ELF-1 (cell line): ENCODE results near the gene ZNF469.
"Not testable (repeated sequence)": the region's sequence is repeated elsewhere in the genome, so short reads cannot be mapped to it uniquely, and the experiment has no call there.

Experiments
- DNase-seq: peaks from one replicate; pipeline ENCODE4 v3.0.0-alpha.2; 2016; ENCODE audit warnings: low read depth, low spot score

The ZNF469 gene

GRCh38 chr16:88408561-88409142 is 25.9 kb downstream of the ZNF469 start:
- no peak for DNase-seq

GRCh38 chr16:88409296-88410065 is 26.7 kb downstream of the ZNF469 start:
- no peak for DNase-seq

- DNase-seq, result not testable (repeated sequence)
Observed at GRCh38 chr16:88410297-88410968, 27.7 kb downstream of the ZNF469 start.

GRCh38 chr16:88411951-88412576 is 29.3 kb downstream of the ZNF469 start:
- DNase-seq, result no peak

GRCh38 chr16:88412766-88413165 is 30.0 kb downstream of the ZNF469 start:
- DNase-seq, result no peak

GRCh38 chr16:88413231-88413630 is 30.5 kb downstream of the ZNF469 start:
- no peak for DNase-seq

GRCh38 chr16:88413631-88414030 is 30.9 kb downstream of the ZNF469 start:
- no peak for DNase-seq

GRCh38 chr16:88414521-88415380 is 32.0 kb downstream of the ZNF469 start:
- DNase-seq, result no peak

- no peak for DNase-seq
Observed at GRCh38 chr16:88415381-88415705, 32.6 kb downstream of the ZNF469 start.

- no peak for DNase-seq
Observed at GRCh38 chr16:88415713-88416323, 33.1 kb downstream of the ZNF469 start.

- DNase-seq, result no peak
Observed at GRCh38 chr16:88416686-88417085, 33.9 kb downstream of the ZNF469 start.

GRCh38 chr16:88417684-88418476 is 35.1 kb downstream of the ZNF469 start:
- no peak for DNase-seq

- no peak for DNase-seq
Observed at GRCh38 chr16:88418869-88419268, 36.1 kb downstream of the ZNF469 start.

- DNase-seq, result no peak
Observed at GRCh38 chr16:88419790-88420189, 37.0 kb downstream of the ZNF469 start.

- no peak for DNase-seq
Observed at GRCh38 chr16:88420496-88420895, 37.7 kb downstream of the ZNF469 start.

GRCh38 chr16:88421301-88421700 is 38.5 kb downstream of the ZNF469 start:
- DNase-seq, result no peak

GRCh38 chr16:88421871-88422433 is 39.2 kb downstream of the ZNF469 start:
- no peak for DNase-seq

- no peak for DNase-seq
Observed at GRCh38 chr16:88422733-88423447, 40.1 kb downstream of the ZNF469 start.

- no peak for DNase-seq
Observed at GRCh38 chr16:88423448-88423850, 40.7 kb downstream of the ZNF469 start.
